Effector memory CD4-positive, alpha-beta T cell (primary cell): ENCODE results near the gene TEX261.
A peak's percentile ranks its signal among the peaks of the same experiment; 100 is the strongest.
"Not testable (repeated sequence)": the region's sequence is repeated elsewhere in the genome, so short reads cannot be mapped to it uniquely, and the experiment has no call there.

Experiments
- DNase-seq, 3 donors: peaks; one replicate each; pipeline ENCODE4 v3.0.0-alpha.2; 2020
- H3K27ac ChIP-seq: 2 replicates; pipeline ENCODE4 v1.7.0; 2013; ENCODE audit warnings: mild to moderate bottlenecking, low read length, moderate library complexity; ENCODE audit not compliant: insufficient read depth, poor library complexity, severe bottlenecking
- H3K27me3 ChIP-seq: replicated peaks from 2 replicates; pipeline ENCODE4 v1.7.0; 2013; ENCODE audit warnings: mild to moderate bottlenecking, low read length; ENCODE audit not compliant: insufficient read depth, control insufficient read depth, poor library complexity, severe bottlenecking
- H3K36me3 ChIP-seq: 2 replicates; pipeline ENCODE4 v1.7.0; 2013; ENCODE audit warnings: mild to moderate bottlenecking, low read length, moderate library complexity; ENCODE audit not compliant: control insufficient read depth, insufficient read depth
- H3K4me1 ChIP-seq: 2 replicates; pipeline ENCODE4 v1.7.0; 2013; ENCODE audit warnings: low read length, mild to moderate bottlenecking; ENCODE audit not compliant: control insufficient read depth, insufficient read depth, poor library complexity, severe bottlenecking
- H3K4me3 ChIP-seq: 2 replicates; pipeline ENCODE4 v1.7.0; 2013; ENCODE audit warnings: low read length, low read depth, mild to moderate bottlenecking; ENCODE audit not compliant: insufficient read depth, poor library complexity, severe bottlenecking
- H3K9me3 ChIP-seq: 2 replicates; pipeline ENCODE4 v1.7.0; 2013; ENCODE audit warnings: mild to moderate bottlenecking, low read length, moderate library complexity; ENCODE audit not compliant: control insufficient read depth

TEX261 gene

DNA sequence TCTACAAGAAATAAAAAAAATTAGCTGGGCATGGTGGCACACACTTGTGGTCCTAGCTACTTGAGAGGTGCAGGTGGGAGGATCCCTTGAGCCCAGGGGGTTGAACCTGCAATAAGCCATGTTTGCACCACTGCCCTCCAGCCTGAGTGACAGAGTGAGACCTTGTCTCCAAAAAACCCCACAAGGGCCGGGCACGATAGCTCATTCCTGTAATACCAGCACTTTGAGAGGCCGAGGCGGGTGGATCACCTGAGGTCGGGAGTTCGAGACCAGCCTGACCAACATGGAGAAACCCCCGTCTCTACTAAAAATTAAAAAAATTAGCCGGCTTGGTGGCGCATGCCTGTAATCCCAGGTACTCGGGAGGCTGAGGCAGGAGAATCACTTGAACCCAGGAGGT, 5.3 kb upstream of the TEX261 start:
- DNase-seq, H3K9me3 ChIP-seq, H3K36me3 ChIP-seq, H3K27me3 ChIP-seq, H3K4me3 ChIP-seq, H3K27ac ChIP-seq: not testable (repeated sequence)
- peaks cover 13% of the 10 kb centered on the region for H3K4me1 ChIP-seq

DNA sequence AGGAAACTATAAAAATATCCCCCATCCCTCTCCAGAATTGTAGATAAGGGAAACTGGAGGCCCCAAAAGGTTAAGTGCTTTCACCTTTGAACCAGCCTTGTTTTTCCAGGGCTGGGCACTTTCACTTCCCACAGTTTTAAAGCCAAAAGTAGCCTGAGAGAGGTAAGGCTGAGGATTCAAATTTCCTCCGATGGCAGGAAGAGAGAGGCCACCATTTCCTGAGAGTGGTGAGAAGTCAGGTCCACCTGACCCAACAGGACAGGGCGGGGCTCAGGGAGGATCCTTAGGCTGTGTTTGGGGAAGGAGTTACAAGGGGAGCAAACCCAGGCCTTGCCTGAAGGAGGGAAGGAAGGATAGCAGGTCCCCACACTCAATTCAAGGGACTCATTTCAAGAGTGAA, 4.7 kb upstream of the TEX261 start:
- no peaks in the 10 kb centered on the region for H3K27me3 ChIP-seq
- H3K4me3 ChIP-seq, result no peak overlapping the region
- no peaks in the 10 kb centered on the region for H3K36me3 ChIP-seq
- no peak overlapping the region for H3K27ac ChIP-seq
- no peak for DNase-seq
- H3K9me3 ChIP-seq, result no peaks in the 10 kb centered on the region
- H3K4me1 ChIP-seq, result peaks cover 13% of the 10 kb centered on the region

DNA sequence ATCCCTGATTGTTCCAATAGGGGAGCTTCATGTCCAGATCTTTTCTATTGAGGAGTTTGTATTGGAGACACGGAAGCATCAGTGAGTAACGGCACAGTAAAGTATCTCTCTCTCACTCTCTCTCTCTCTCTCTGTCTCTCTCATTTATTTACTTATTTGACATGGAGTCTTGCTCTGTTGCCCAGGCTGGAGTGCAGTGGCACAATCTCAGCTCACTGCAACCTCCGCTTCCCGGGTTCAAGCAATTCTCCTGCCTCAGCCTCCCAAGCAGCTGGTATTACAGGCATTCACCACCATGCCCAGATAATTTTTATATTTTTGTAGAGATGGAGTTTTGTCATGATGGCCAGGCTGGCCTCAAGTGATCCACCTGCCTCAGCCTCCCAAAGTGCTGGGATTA, 4.2 kb upstream of the TEX261 start:
- not testable (repeated sequence) for H3K27me3 ChIP-seq, DNase-seq, H3K27ac ChIP-seq, H3K36me3 ChIP-seq, H3K4me3 ChIP-seq, H3K9me3 ChIP-seq
- peaks cover 16% of the 10 kb centered on the region for H3K4me1 ChIP-seq

DNA sequence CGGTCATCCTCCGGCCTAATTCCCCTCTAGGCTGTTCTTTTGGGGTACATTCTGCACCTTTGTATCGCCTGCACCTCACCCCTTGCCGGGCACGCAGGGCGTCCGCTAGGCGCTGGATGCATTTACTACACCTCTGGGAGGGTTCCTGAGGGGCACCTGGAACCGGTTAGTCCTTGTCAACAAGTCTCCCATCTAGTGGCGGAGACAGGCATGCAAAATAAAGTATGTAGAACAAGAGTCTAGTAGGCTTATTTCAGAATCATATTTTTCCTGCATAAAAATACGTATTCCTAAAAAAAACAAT, 705 bp upstream of the TEX261 start:
- peaks cover 14% of the 10 kb centered on the region for H3K36me3 ChIP-seq

DNA sequence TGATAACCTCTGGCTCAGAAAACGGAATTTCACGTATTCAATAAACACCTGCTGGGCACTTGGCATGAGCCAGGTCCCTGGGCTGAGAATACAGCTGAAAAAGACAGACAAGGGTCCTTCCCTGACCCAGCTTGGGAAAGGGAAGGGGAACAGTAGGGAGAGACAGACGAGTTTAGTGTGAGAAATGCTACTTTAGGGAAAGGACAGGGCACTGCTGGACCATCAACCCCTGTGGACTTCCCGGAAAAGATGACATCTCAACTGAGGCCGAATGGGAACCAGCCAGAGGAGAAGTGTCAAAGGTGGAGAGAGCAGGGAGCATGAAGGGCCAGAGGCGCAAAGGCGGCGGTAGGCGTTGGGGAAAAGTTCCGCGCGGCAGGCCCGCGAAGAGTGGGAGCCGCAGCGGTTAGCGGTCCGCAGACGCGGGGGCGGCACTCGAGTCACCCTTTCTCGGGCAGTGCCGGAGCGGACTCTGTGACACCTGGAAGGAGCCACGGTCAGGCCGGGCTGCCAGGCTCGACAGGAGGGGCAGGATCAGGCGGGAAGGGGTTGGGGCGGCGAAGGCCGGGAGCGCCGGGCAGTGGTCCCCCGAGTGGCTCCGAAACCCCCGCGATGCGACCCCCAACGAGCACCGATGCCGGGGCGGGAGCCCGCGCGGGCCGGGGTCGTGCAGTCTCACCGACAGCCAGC, 519 bp downstream of the TEX261 start:
- Histone ChIP-seq H3K4me3 (peak overlapping the region; percentile 93), H3K9me3 (no peaks in the 10 kb centered on the region), H3K27me3 (no peaks in the 10 kb centered on the region), H3K4me1 (peaks cover 14% of the 10 kb centered on the region), H3K27ac (peak overlapping the region; percentile 77), H3K36me3 (peaks cover 25% of the 10 kb centered on the region)
- DNase-seq, result peak in 1 of 3 donors; percentile 24

More for the DNA sequence above, 705 bp upstream of the TEX261 start:
- Histone ChIP-seq H3K9me3 (no peaks in the 10 kb centered on the region), H3K4me1 (peaks cover 18% of the 10 kb centered on the region), H3K27me3 (no peaks in the 10 kb centered on the region), H3K4me3 (peak overlapping the region; percentile 84), H3K27ac (peak overlapping the region; percentile 61)
- DNase-seq, result peak; percentile 12 to 49 (median 37)

DNA sequence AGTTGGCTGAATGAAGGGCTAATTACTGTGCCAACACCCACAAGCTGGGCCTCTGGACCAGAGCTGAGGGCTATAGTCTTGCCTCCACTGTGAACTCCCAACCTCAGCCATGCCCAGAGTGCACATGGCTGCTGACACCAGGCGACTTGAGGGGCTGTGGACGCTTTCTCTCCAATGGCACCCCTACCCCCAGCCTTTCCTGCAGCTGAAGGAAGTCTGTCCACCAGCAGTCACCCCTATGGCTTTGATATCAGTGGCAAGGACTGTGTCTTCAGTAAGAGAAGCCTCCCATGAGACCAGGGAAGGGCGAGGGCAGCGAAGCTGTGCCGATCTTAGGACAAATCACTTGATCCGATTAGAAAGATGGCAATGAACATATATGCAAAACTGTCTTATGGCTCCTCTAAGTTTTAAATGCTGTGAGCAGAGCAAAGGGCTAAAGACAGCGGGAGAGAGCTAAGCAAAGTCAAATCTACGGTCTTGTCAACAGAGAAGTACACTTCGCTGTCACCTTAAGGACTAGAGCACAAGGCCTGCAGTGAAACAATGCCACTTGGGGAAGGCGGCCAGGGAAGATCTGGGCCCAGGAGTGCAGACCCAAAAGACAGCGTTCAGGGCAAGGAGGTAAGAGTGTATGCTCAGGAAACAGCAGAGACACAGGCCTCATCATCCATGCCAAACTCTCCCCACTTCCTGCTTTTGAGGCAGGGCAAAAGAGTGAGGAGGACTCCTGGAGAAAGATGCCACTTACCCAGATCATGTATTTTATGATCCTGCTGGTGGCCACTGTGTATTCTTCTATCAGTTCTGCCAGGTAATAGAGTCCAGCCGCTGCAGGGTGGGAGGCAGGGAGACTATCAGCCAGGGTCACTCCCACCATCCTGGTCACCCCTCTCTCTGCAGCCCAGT, 1.5 kb downstream of the TEX261 start:
- DNase-seq, result no peak
- Histone ChIP-seq H3K27ac (peak overlapping the region; percentile 77), H3K36me3 (peaks cover 35% of the 10 kb centered on the region), H3K9me3 (no peaks in the 10 kb centered on the region), H3K27me3 (no peaks in the 10 kb centered on the region), H3K4me1 (peaks cover 14% of the 10 kb centered on the region), H3K4me3 (peak overlapping the region; percentile 93)

DNA sequence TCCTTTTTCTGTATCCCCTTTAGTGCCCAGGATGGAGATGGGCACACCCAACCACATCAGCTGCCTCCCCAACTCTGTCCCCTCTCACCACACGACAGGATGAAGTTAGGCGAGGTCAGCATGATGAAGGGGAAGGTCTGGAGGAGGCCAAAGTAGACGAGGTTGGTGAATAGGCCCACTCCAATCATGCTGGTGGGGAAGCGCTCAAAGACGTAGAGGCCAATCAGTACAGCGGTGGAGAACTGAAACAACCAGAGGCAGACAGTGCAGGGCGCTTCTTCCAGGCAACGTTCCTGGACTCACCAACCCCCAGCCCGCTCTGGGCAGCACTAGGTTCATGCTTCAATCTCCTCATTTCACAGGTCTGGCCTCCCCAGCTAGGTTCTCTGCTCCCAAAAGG, 2.9 kb downstream of the TEX261 start:
- Histone ChIP-seq H3K36me3 (peaks cover 45% of the 10 kb centered on the region), H3K4me3 (no peak overlapping the region), H3K9me3 (no peaks in the 10 kb centered on the region), H3K4me1 (peaks cover 14% of the 10 kb centered on the region), H3K27ac (no peak overlapping the region), H3K27me3 (no peaks in the 10 kb centered on the region)
- no peak for DNase-seq

DNA sequence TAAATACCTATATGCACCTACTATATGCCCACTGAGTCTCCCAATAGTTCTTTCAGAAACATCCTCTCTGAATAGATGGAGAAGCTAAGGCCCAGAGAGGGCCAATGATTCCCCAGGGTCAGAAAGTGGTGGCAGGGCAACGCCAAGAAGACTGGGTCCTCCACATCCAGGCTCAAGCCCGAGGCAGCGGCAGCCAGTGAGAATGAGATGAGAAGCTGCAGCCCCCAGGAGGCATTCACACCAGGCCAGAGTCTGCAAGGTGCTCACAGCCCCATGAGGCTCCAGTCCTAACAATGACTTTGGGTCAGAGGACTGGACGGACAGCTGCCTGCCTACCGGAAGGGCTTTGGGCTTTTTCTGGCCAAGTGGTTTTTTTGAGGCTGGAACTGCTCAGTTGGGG, 3.5 kb downstream of the TEX261 start:
- Histone ChIP-seq H3K27ac (no peak overlapping the region), H3K36me3 (peaks cover 51% of the 10 kb centered on the region), H3K9me3 (no peaks in the 10 kb centered on the region)

DNA sequence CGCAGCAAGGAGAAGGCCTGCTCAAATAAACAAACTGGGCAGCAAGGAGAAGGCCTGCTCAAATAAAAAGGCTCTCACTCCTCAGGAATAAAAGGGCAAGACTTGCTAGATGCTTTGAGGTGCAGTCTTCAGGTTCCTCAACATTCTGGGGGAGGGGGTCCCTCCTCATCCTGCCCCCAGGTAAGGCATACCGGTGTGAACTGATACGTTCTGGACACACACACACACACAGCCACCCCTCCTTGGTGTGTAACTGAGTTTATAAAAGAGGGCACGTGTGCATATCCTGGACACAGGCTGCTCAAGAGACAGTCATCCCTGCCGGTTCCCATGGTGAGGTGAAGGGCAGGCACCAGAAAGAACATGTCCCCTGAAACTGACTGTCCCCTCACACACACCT, 4.5 kb downstream of the TEX261 start:
- Histone ChIP-seq H3K4me3 (no peak overlapping the region), H3K36me3 (peaks cover 54% of the 10 kb centered on the region), H3K9me3 (no peaks in the 10 kb centered on the region), H3K27ac (no peak overlapping the region), H3K27me3 (no peaks in the 10 kb centered on the region), H3K4me1 (peaks cover 14% of the 10 kb centered on the region)
- no peak for DNase-seq

More for the DNA sequence above, 3.5 kb downstream of the TEX261 start:
- Histone ChIP-seq H3K4me3 (no peak overlapping the region), H3K4me1 (peaks cover 14% of the 10 kb centered on the region), H3K27me3 (no peaks in the 10 kb centered on the region)
- DNase-seq, result no peak
